Middle frontal gyrus (tissue), 1 donor: Measurements from ENCODE around the gene ZBTB24.

Experiments
- DNase-seq: peaks from one replicate; pipeline ENCODE4 v3.0.0-alpha.2; 2015; ENCODE audit warnings: low spot score; ENCODE audit errors: extremely low spot score

Gene ZBTB24

GRCh38 chr6:109451376-109451775 lies 31.6 kb downstream of the ZBTB24 start:
- no peak for DNase-seq

GRCh38 chr6:109450801-109451200 lies 32.2 kb downstream of the ZBTB24 start:
- no peak for DNase-seq

GRCh38 chr6:109449795-109450673 lies 33.0 kb downstream of the ZBTB24 start:
- no peak for DNase-seq

- no peak for DNase-seq
Observed at GRCh38 chr6:109449064-109449794, 33.8 kb downstream of the ZBTB24 start.

GRCh38 chr6:109448615-109449014 lies 34.4 kb downstream of the ZBTB24 start:
- DNase-seq: no peak

GRCh38 chr6:109447878-109448555 lies 35.0 kb downstream of the ZBTB24 start:
- no peak for DNase-seq

- no peak for DNase-seq
Observed at GRCh38 chr6:109447087-109447486, 35.9 kb downstream of the ZBTB24 start.

GRCh38 chr6:109446541-109446940 lies 36.5 kb downstream of the ZBTB24 start:
- DNase-seq: no peak

- no peak for DNase-seq
Observed at GRCh38 chr6:109446072-109446471, 36.9 kb downstream of the ZBTB24 start.

- DNase-seq: no peak
Observed at GRCh38 chr6:109445382-109445781, 37.6 kb downstream of the ZBTB24 start.

GRCh38 chr6:109443425-109443950 lies 39.5 kb downstream of the ZBTB24 start:
- DNase-seq: no peak

GRCh38 chr6:109442393-109442924 lies 40.6 kb downstream of the ZBTB24 start:
- no peak for DNase-seq

GRCh38 chr6:109441069-109441816 lies 41.8 kb downstream of the ZBTB24 start:
- no peak for DNase-seq

- peak; percentile 79 for DNase-seq
Observed at GRCh38 chr6:109440331-109441068, 42.5 kb downstream of the ZBTB24 start, which contains the start of the genes PPIL6 and SMPD2. Gene PPIL6 (minus strand): TSS chr6:109440628. CDS start chr6:109440590, 38 bp downstream. Gene SMPD2 (plus strand): TSS chr6:109440724. CDS start chr6:109441122, 398 bp downstream.

- DNase-seq: no peak
Observed at GRCh38 chr6:109436041-109436440, 47.0 kb downstream of the ZBTB24 start.

GRCh38 chr6:109434456-109434855 lies 48.6 kb downstream of the ZBTB24 start:
- DNase-seq: no peak

GRCh38 chr6:109429496-109429895 lies 53.5 kb downstream of the ZBTB24 start:
- DNase-seq: no peak

- no peak for DNase-seq
Observed at GRCh38 chr6:109428889-109429477, 54.0 kb downstream of the ZBTB24 start.

GRCh38 chr6:109424946-109425345 lies 58.1 kb downstream of the ZBTB24 start:
- no peak for DNase-seq
